ENCODE measurements around the gene MAPKAP1.

Gene MAPKAP1

GRCh38 chr9:125644819-125645507 is 62.0 kb downstream of the MAPKAP1 start:
- Histone ChIP-seq H3K27me3 (ENCODE audit: control insufficient read depth in 1 of 2, insufficient read depth in 2 of 2, low read length in 2 of 2) (no peaks in the 10 kb centered on the region), H3K9me3 (ENCODE audit: control insufficient read depth in 2 of 2, low read length in 2 of 2) (no peaks in the 10 kb centered on the region), H3K36me3 (ENCODE audit: control insufficient read depth in 2 of 2, insufficient read depth in 2 of 2, low read length in 2 of 2) (no peaks in the 10 kb centered on the region), H3K4me1 (ENCODE audit: control insufficient read depth, insufficient read depth, low read length) (peaks cover 4% of the 10 kb centered on the region), H3K9ac (ENCODE audit: low read length in 2 of 2) (no peak overlapping the region), H3K4me3 (ENCODE audit: low read length in 2 of 2) (no peak overlapping the region), H3K27ac (ENCODE audit: low read length) (no peak overlapping the region)

DNA sequence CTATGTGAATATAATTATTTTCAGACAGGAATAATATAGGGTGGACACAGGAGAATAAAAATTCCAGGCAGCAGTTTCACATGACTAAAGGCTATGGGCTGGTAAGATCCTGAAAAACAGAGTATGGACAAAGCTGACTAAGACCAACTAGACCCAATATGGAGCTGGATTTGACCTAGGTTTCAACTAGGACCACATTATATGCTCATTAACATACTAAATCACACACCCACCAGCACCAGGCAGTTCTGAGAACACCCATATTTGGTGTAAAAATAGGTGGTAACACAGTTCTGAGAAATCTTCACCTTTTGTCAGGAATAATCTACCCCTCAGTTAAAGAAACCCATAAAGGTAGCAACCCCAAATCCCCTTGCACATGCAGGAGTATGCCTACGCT is 64.7 kb downstream of the MAPKAP1 start:
- H3K27ac ChIP-seq (ENCODE audit: low read length), result no peak overlapping the region
- no peaks in the 10 kb centered on the region for H3K27me3 ChIP-seq (ENCODE audit: control insufficient read depth in 1 of 2, insufficient read depth in 2 of 2, low read length in 2 of 2)
- no peaks in the 10 kb centered on the region for H3K36me3 ChIP-seq (ENCODE audit: control insufficient read depth in 2 of 2, insufficient read depth in 2 of 2, low read length in 2 of 2)
- no peak overlapping the region for H3K9ac ChIP-seq (ENCODE audit: low read length in 2 of 2)
- peaks cover 9% of the 10 kb centered on the region for H3K4me1 ChIP-seq (ENCODE audit: control insufficient read depth, insufficient read depth, low read length)
- no peak overlapping the region for H3K4me3 ChIP-seq (ENCODE audit: low read length in 2 of 2)
- H3K9me3 ChIP-seq (ENCODE audit: control insufficient read depth in 2 of 2, low read length in 2 of 2), result no peaks in the 10 kb centered on the region

- Histone ChIP-seq H3K9me3 (ENCODE audit: control insufficient read depth in 2 of 2, low read length in 2 of 2) (no peaks in the 10 kb centered on the region), H3K36me3 (ENCODE audit: control insufficient read depth in 2 of 2, insufficient read depth in 2 of 2, low read length in 2 of 2) (no peaks in the 10 kb centered on the region)
Measured at GRCh38 chr9:125639057-125639456, 68.0 kb downstream of the MAPKAP1 start.

GRCh38 chr9:125638239-125639045 is 68.6 kb downstream of the MAPKAP1 start:
- H3K36me3 ChIP-seq (ENCODE audit: control insufficient read depth in 2 of 2, insufficient read depth in 2 of 2, low read length in 2 of 2), result no peaks in the 10 kb centered on the region
- H3K4me1 ChIP-seq (ENCODE audit: control insufficient read depth, insufficient read depth, low read length), result peaks cover 5% of the 10 kb centered on the region
- H3K4me3 ChIP-seq (ENCODE audit: low read length in 2 of 2), result no peak overlapping the region
- no peak overlapping the region for H3K9ac ChIP-seq (ENCODE audit: low read length in 2 of 2)
- no peaks in the 10 kb centered on the region for H3K27me3 ChIP-seq (ENCODE audit: control insufficient read depth in 1 of 2, insufficient read depth in 2 of 2, low read length in 2 of 2)
- H3K27ac ChIP-seq (ENCODE audit: low read length), result no peak overlapping the region
- H3K9me3 ChIP-seq (ENCODE audit: control insufficient read depth in 2 of 2, low read length in 2 of 2), result no peaks in the 10 kb centered on the region

More at GRCh38 chr9:125639057-125639456, 68.0 kb downstream of the MAPKAP1 start:
- H3K9ac ChIP-seq (ENCODE audit: low read length in 2 of 2), result no peak overlapping the region
- no peak overlapping the region for H3K27ac ChIP-seq (ENCODE audit: low read length)
- peaks cover 5% of the 10 kb centered on the region for H3K4me1 ChIP-seq (ENCODE audit: control insufficient read depth, insufficient read depth, low read length)
- H3K27me3 ChIP-seq (ENCODE audit: control insufficient read depth in 1 of 2, insufficient read depth in 2 of 2, low read length in 2 of 2), result no peaks in the 10 kb centered on the region
- no peak overlapping the region for H3K4me3 ChIP-seq (ENCODE audit: low read length in 2 of 2)

- Histone ChIP-seq H3K9me3 (ENCODE audit: control insufficient read depth in 2 of 2, low read length in 2 of 2) (no peaks in the 10 kb centered on the region), H3K36me3 (ENCODE audit: control insufficient read depth in 2 of 2, insufficient read depth in 2 of 2, low read length in 2 of 2) (no peaks in the 10 kb centered on the region), H3K9ac (ENCODE audit: low read length in 2 of 2) (no peak overlapping the region), H3K4me1 (ENCODE audit: control insufficient read depth, insufficient read depth, low read length) (peaks cover 5% of the 10 kb centered on the region), H3K27me3 (ENCODE audit: control insufficient read depth in 1 of 2, insufficient read depth in 2 of 2, low read length in 2 of 2) (no peaks in the 10 kb centered on the region), H3K4me3 (ENCODE audit: low read length in 2 of 2) (no peak overlapping the region), H3K27ac (ENCODE audit: low read length) (no peak overlapping the region)
Measured at GRCh38 chr9:125637241-125637640, 69.8 kb downstream of the MAPKAP1 start.

DNA sequence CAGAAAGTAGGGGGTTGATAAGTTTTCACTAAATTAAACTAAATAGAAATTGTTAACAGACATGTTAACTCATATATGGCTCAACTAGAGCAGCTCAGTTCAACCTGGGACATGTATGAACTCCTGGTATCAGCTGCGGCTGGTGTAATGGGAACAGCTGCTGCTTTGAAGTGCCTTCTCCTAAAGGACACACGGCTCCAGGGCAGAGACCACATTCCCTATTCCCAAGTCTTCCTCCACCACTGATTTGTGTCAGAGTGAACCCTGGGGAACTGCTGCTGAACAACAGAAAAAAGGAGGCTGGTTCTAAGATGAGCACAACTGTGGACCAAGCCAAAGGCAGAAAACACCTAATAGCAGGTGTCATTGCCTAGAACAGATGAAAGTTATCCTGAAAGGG is 71.1 kb downstream of the MAPKAP1 start:
- H3K27me3 ChIP-seq (ENCODE audit: control insufficient read depth in 1 of 2, insufficient read depth in 2 of 2, low read length in 2 of 2), result no peaks in the 10 kb centered on the region
- H3K4me3 ChIP-seq (ENCODE audit: low read length in 2 of 2), result no peak overlapping the region
- no peaks in the 10 kb centered on the region for H3K9me3 ChIP-seq (ENCODE audit: control insufficient read depth in 2 of 2, low read length in 2 of 2)
- H3K9ac ChIP-seq (ENCODE audit: low read length in 2 of 2), result no peak overlapping the region
- H3K36me3 ChIP-seq (ENCODE audit: control insufficient read depth in 2 of 2, insufficient read depth in 2 of 2, low read length in 2 of 2), result no peaks in the 10 kb centered on the region
- no peak overlapping the region for H3K27ac ChIP-seq (ENCODE audit: low read length)
- peaks cover 6% of the 10 kb centered on the region for H3K4me1 ChIP-seq (ENCODE audit: control insufficient read depth, insufficient read depth, low read length)

- Histone ChIP-seq H3K27me3 (ENCODE audit: control insufficient read depth in 1 of 2, insufficient read depth in 2 of 2, low read length in 2 of 2) (no peaks in the 10 kb centered on the region), H3K36me3 (ENCODE audit: control insufficient read depth in 2 of 2, insufficient read depth in 2 of 2, low read length in 2 of 2) (no peaks in the 10 kb centered on the region), H3K9ac (ENCODE audit: low read length in 2 of 2) (no peak overlapping the region), H3K4me3 (ENCODE audit: low read length in 2 of 2) (no peak overlapping the region), H3K9me3 (ENCODE audit: control insufficient read depth in 2 of 2, low read length in 2 of 2) (no peaks in the 10 kb centered on the region), H3K27ac (ENCODE audit: low read length) (no peak overlapping the region), H3K4me1 (ENCODE audit: control insufficient read depth, insufficient read depth, low read length) (peaks cover 8% of the 10 kb centered on the region)
Measured at GRCh38 chr9:125634040-125634717, 72.8 kb downstream of the MAPKAP1 start.

DNA sequence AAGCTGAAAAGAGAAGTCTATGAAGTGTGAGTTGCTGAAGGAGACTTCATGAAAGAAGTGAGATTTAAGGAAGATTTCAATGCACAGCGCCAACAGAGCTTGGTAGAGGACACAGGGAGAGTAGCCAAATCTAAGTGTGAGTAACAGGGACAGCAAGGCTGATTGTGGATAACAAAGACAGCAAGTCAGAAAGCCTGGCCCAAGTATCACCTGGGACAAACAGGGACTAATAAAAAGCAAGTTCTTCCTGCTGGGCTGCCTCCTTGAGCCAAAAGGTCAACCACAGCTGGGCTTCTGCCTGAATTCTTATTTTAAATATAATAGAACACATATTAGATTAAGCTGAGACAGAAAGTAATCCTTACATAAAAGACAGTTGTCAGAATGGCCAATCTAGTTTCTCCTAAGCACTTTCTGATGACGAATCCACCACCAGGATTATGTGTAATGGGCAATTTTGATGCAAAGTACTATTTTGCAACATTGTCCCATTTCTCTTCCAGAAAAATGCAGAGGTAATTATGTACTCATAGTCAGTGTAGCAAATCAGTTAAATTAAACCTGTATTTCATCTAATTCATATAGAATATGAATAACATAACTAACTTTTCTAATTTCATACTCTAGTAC is 73.8 kb downstream of the MAPKAP1 start:
- Histone ChIP-seq H3K4me3 (ENCODE audit: low read length in 2 of 2) (no peak overlapping the region), H3K4me1 (ENCODE audit: control insufficient read depth, insufficient read depth, low read length) (peaks cover 4% of the 10 kb centered on the region), H3K9me3 (ENCODE audit: control insufficient read depth in 2 of 2, low read length in 2 of 2) (no peaks in the 10 kb centered on the region), H3K27ac (ENCODE audit: low read length) (no peak overlapping the region), H3K9ac (ENCODE audit: low read length in 2 of 2) (no peak overlapping the region), H3K27me3 (ENCODE audit: control insufficient read depth in 1 of 2, insufficient read depth in 2 of 2, low read length in 2 of 2) (no peaks in the 10 kb centered on the region), H3K36me3 (ENCODE audit: control insufficient read depth in 2 of 2, insufficient read depth in 2 of 2, low read length in 2 of 2) (no peaks in the 10 kb centered on the region)

GRCh38 chr9:125632321-125633115 is 74.5 kb downstream of the MAPKAP1 start:
- H3K27ac ChIP-seq (ENCODE audit: low read length), result no peak overlapping the region
- H3K9ac ChIP-seq (ENCODE audit: low read length in 2 of 2), result no peak overlapping the region
- H3K36me3 ChIP-seq (ENCODE audit: control insufficient read depth in 2 of 2, insufficient read depth in 2 of 2, low read length in 2 of 2), result no peaks in the 10 kb centered on the region
- no peaks in the 10 kb centered on the region for H3K27me3 ChIP-seq (ENCODE audit: control insufficient read depth in 1 of 2, insufficient read depth in 2 of 2, low read length in 2 of 2)
- H3K9me3 ChIP-seq (ENCODE audit: control insufficient read depth in 2 of 2, low read length in 2 of 2), result no peaks in the 10 kb centered on the region
- peaks cover 3% of the 10 kb centered on the region for H3K4me1 ChIP-seq (ENCODE audit: control insufficient read depth, insufficient read depth, low read length)
- H3K4me3 ChIP-seq (ENCODE audit: low read length in 2 of 2), result no peak overlapping the region
